GM18907 (cell line): Measurements from ENCODE around the gene PSAP.
A peak's percentile ranks its signal among the peaks of the same experiment; 100 is the strongest.
"Not testable (repeated sequence)": the region's sequence is repeated elsewhere in the genome, so short reads cannot be mapped to it uniquely, and the experiment has no call there.

ENCODE experiments used
- ATAC-seq: cut with Tn5 transposase; IDR thresholded peaks from one replicate; pipeline ENCODE4 v1.9.1; 2021; ENCODE audit warnings: mild to moderate bottlenecking, moderate library complexity; ENCODE audit not compliant: unreplicated experiment

Gene PSAP

DNA sequence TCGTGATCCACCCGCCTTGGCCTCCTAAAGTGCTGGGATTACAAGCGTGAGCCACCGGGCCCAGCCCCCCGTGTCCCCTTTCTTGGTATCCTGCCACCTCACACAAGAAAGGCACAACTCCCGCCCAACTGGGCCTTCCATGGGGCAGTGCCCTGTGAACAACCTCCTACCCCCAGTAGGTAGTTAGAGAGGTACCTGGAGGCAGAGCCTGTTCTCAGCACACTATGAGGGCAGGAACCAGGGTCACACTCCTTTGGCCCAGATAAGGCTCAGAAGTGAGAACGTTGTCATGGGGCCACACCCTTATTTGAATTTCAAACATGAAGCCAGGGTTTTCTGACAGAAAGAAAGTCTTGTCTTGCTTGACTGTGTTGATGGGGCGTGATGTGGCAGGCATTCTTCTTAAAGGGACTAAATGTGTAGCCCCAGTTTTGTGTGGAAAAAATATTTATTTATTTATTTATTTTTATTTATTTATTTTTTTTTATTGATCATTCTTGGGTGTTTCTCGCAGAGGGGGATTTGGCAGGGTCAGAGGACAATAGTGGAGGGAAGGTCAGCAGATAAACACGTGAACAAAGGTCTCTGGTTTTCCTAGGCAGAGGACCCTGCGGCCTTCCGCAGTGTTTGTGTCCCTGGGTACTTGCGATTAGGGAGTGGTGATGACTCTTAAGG, 23.8 kb upstream of the PSAP start:
- not testable (repeated sequence) for ATAC-seq

DNA sequence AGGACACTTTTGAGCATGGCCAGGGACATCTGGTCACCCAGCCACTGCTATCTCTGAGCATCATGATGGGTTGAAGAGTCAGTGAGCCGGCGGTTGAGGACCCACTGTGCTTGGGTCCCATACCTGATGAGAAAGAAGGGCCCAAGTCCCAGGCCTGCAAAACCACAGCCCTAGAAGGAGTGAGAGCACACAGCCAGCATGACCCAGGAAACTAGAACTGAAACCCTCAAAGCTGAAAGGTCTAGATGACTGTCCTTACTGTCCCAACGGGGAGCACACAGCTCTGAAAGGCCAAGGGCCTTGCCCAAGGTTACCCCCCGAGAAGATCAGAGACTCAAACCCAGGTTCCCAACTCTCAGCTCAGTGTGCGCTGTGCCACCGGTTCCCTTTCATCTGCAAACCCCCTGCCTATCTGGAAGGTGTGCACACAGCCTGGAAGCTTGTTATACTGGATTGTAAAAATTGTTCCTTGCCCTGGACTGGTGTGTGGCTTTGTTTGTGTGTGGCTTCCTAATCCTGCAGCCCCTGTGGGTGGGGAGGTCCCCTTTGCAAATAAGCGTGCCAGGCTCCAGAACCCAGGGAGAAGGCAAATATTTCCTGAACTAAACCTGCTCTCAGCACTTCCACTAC, 22.6 kb upstream of the PSAP start:
- ATAC-seq, result peak; percentile 92

DNA sequence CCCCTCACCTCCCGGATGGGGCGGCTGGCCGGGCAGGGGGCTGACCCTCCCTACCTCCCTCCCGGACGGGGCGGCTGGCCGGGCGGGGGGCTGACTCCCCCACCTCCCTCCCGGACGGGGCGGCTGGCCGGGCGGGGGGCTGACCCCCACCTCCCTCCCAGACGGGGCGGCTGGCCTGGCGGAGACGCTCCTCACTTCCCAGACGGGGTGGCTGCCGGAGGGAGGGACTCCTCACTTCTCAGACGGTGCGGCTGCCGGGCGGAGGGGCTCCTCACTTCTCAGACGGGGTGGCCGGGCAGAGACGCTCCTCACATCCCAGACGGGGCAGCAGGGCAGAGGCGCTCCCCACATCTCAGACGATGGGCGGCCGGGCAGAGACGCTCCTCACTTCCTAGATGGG, 18.6 kb upstream of the PSAP start:
- ATAC-seq, result not testable (repeated sequence)

- ATAC-seq, result no peak
Observed at GRCh38 chr10:71868192-71868697, 17.2 kb upstream of the PSAP start.

- ATAC-seq, result no peak
Observed at GRCh38 chr10:71865561-71866041, 14.6 kb upstream of the PSAP start.

DNA sequence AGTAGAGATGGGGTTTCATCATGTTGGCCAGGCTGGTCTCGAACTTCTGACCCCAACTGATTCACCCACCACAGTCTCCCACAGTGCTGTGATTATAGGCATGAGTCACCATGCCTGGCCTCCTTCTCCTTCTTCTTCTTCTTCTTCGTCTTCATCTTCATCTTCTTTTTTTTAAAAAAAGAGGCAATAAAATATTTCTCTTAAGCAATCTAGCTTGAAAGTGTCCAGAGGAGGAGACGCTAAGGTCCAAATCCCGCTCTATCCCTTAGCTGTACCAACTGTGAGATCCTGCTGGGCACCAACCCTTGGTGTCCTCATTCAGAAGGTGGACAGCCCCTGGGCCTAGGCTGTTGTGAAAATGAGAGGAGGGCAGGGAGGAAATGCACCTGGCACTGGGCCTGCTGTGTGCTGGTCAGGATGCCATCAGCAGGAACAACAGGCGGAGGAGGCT, 13.9 kb upstream of the PSAP start:
- ATAC-seq, result no peak

- no peak for ATAC-seq
Observed at GRCh38 chr10:71863203-71863602, 12.2 kb upstream of the PSAP start.

- ATAC-seq, result peak; percentile 58
Observed at GRCh38 chr10:71860243-71861029, 9.4 kb upstream of the PSAP start.

DNA sequence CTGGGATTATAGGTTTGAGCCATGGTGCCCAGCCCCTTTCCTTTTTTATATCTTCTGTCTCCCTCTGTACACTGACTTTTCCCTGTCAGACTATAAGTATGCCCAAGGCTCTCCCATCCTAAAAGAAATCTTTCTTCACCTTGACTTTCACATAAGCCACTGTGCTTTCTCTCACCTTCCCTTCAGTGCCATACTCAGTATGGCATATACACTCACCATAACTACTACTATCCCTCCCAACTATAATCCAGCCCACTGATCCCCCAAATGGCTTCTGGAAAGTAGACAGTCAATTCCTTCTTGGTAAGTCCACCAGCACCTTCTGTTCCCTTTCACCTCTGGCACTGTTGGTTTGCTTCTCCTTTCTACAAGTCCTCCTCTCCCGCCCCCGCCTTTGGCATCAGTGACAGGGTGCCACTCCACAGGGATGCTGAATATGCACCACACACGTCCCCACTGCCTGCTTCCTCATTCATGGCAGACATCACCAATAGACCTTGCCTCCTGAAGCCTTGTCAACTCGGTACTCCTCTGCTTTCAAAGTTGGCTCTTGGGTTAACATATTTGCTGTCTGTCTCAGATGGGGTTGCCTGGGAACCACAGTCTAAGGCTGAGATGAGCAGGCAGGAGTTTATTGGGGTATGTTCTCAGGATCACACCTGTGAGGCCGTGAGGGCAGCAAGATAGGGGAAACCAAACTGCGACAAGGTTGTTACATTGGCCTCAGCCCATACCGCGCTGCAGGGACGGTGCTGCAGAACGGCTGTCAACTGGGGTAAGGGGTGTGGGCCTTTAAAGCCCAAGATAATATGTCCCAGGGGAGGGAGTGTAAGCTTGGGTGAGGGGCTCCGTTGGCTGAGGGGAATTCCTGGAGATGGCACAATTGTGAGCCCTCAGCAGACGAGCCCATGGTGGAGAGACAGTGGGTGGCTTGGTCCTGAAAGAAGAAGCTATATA, 7.2 kb upstream of the PSAP start:
- ATAC-seq, result no peak

DNA sequence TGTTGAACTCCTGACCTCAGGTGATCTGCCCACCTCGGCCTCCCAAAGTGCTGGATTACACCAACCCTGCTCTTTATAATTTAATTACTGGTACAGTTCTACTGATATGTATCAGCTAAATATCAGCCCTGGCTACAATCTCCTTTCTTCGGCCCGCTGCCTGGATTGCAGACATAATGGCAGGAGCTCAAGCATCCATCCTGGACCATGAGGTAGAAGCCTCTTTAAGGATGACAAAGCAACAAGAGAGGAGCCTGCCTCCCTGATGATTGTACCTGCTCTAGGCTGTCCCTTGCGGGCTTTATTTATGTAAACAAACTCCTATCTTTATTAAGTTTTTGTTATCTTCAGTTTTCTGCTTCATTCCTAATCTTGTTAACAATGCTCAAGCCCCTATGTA, 5.6 kb upstream of the PSAP start:
- no peak for ATAC-seq

- ATAC-seq, result no peak
Observed at GRCh38 chr10:71854031-71854430, 3.0 kb upstream of the PSAP start.

DNA sequence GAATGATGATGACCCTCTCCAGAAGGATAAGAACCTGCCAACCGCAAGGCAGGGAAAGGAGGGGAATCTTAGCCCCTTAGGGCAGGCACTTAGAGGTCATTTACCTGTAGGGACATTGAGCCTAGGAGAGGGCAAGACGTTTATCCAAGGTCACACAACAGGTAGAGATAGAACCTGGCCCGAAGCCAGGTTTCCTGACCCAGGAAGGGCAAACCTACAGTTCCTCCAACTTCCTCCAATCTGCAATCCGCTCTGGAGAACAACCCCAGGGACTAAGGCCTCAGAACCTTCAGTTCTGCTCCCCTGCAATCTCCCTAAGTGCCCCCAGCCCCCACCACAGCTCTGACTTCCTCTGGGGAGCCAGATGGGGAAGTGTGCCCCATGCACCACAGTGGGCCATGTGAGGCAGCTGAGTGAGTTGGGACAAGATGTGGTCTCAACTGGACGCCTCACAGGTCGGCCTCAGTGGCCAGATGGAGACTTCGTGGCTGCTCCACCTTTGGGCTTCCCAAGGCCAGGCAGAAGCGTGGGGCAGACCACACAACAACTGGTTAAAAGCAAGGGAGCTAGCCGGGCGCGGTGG, 1.4 kb upstream of the PSAP start:
- ATAC-seq, result no peak

GRCh38 chr10:71851465-71852095, 529 bp upstream of the PSAP start:
- peak; percentile 11 for ATAC-seq

- no peak for ATAC-seq
Observed at GRCh38 chr10:71850021-71850742, 869 bp downstream of the PSAP start.

DNA sequence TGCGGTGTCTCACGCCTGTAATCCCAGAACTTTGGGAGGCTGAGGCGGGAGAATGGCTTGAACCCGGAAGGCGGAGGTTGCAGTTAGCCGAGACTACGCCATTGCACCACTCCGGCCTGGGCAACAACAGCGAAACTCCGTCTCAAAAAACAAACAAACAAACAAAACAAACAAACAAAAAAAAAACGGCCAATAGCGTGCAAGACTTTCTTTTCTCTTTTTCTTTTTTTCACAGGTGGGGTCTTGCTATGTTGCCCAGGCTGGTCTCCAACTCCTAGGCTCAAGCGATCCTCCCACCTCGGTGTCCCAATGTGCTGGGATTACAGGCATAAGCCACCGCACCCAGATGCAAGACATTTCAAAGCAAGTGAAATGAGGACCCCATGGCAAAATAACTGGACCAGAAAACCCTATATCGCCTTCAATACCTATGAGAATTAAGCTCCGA, 1.6 kb downstream of the PSAP start:
- no peak for ATAC-seq

GRCh38 chr10:71848325-71849275, 2.5 kb downstream of the PSAP start:
- ATAC-seq, result no peak

DNA sequence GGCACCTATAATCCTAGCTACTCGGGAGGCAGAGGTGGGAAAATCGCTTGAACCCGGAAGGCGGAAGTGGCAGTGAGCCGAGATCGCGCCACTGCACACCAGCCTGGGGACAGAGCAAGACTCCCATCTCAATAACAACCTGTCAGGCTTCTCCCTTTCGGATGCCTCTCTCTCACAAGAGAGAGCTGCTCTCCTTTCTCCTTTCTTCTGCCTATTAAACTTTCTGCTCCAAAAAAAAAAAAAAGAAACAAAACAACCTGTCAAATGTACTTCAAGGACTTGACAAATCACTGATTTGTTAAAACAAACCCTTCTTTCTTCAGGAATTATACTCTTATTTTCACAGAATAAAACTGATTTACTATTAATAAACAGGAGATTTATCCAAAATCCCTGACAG, 3.6 kb downstream of the PSAP start:
- no peak for ATAC-seq

GRCh38 chr10:71846816-71847215, 4.2 kb downstream of the PSAP start:
- ATAC-seq, result no peak
